GM21447 (cell line): ENCODE data around the gene KIF5C.

Experiments
- ATAC-seq: cut with Tn5 transposase; IDR thresholded peaks from one replicate; pipeline ENCODE4 v1.9.1; 2021; ENCODE audit not compliant: unreplicated experiment

The KIF5C gene

GRCh38 chr2:148924514-148925178 is 49.6 kb downstream of the KIF5C start:
- ATAC-seq, result no peak

- ATAC-seq, result peak; percentile 79
Measured at GRCh38 chr2:148926291-148926961, 51.4 kb downstream of the KIF5C start.

- ATAC-seq, result no peak
Measured at GRCh38 chr2:148926981-148927401, 52.0 kb downstream of the KIF5C start.

GRCh38 chr2:148928395-148928794 is 53.4 kb downstream of the KIF5C start:
- no peak for ATAC-seq

- ATAC-seq, result no peak
Measured at GRCh38 chr2:148930046-148930775, 55.2 kb downstream of the KIF5C start.

GRCh38 chr2:148932536-148932935 is 57.5 kb downstream of the KIF5C start:
- ATAC-seq, result no peak

GRCh38 chr2:148933456-148933855 is 58.4 kb downstream of the KIF5C start:
- no peak for ATAC-seq

GRCh38 chr2:148935791-148936190 is 60.8 kb downstream of the KIF5C start:
- no peak for ATAC-seq

- no peak for ATAC-seq
Measured at GRCh38 chr2:148936857-148937450, 61.9 kb downstream of the KIF5C start.

GRCh38 chr2:148939271-148939670 is 64.2 kb downstream of the KIF5C start:
- no peak for ATAC-seq

- ATAC-seq, result no peak
Measured at GRCh38 chr2:148943097-148943496, 68.1 kb downstream of the KIF5C start.

GRCh38 chr2:148944536-148944935 is 69.5 kb downstream of the KIF5C start:
- no peak for ATAC-seq

- no peak for ATAC-seq
Measured at GRCh38 chr2:148947299-148947698, 72.3 kb downstream of the KIF5C start.

GRCh38 chr2:148948868-148949267 is 73.8 kb downstream of the KIF5C start:
- no peak for ATAC-seq

GRCh38 chr2:148949348-148949747 is 74.3 kb downstream of the KIF5C start:
- no peak for ATAC-seq

- ATAC-seq, result no peak
Measured at GRCh38 chr2:148952621-148953020, 77.6 kb downstream of the KIF5C start.

GRCh38 chr2:148953426-148953825 is 78.4 kb downstream of the KIF5C start:
- no peak for ATAC-seq

- ATAC-seq, result no peak
Measured at GRCh38 chr2:148954536-148954935, 79.5 kb downstream of the KIF5C start.

- ATAC-seq, result no peak
Measured at GRCh38 chr2:148955798-148956197, 80.8 kb downstream of the KIF5C start.

GRCh38 chr2:148957023-148957422 is 82.0 kb downstream of the KIF5C start:
- ATAC-seq, result no peak

GRCh38 chr2:148959745-148960144 is 84.7 kb downstream of the KIF5C start:
- ATAC-seq, result no peak

- ATAC-seq, result no peak
Measured at GRCh38 chr2:148960483-148960882, 85.5 kb downstream of the KIF5C start.
